Retinal pigment epithelial cell (primary cell): ENCODE results near the gene DUSP7.

Experiments
- DNase-seq: peaks from one replicate; pipeline ENCODE4 v3.0.0-alpha.2; 2010; ENCODE audit warnings: low read depth
- H3K4me3 ChIP-seq: 2 replicates; pipeline ENCODE4 v1.5.1; 2011; ENCODE audit warnings: mild to moderate bottlenecking, low read length, control low read depth, moderate library complexity
- CTCF ChIP-seq: conservative IDR thresholded peaks from 2 replicates; pipeline ENCODE4 v1.5.1; 2011; ENCODE audit warnings: low read depth, low read length, control low read depth, inconsistent platforms

The DUSP7 gene

DNA sequence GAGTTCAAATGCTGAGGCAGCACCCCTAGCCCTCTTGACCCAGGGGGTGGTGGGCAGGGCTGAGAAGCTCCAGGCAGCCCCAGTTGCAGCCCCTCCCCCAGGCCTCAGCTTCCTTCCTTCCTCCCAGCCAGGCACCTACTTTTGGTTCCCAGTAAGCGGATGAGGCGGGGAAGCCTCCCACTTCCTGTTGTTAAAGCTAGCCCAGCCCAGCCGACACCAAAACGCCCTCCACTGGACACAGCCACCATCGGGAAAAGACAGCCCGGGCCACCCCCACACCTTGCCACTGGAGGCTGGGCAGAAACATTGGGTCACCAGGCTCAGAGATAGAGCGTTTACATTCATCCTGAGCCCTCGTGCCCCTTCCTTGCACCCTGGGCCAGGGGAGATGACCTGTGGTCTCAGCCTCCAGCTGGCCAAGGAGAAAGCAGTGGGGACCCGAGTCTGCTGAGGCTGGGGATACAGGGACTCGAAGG, 3.5 kb downstream of the DUSP7 start:
- DNase-seq, result peak; percentile 43
- H3K4me3 ChIP-seq, result peak overlapping the region; percentile 27
- peak; percentile 58 for TF ChIP-seq CTCF

GRCh38 chr3:52051444-52051843, 4.9 kb downstream of the DUSP7 start:
- no peak for DNase-seq
- no peak for TF ChIP-seq CTCF
- H3K4me3 ChIP-seq, result no peak overlapping the region

DNA sequence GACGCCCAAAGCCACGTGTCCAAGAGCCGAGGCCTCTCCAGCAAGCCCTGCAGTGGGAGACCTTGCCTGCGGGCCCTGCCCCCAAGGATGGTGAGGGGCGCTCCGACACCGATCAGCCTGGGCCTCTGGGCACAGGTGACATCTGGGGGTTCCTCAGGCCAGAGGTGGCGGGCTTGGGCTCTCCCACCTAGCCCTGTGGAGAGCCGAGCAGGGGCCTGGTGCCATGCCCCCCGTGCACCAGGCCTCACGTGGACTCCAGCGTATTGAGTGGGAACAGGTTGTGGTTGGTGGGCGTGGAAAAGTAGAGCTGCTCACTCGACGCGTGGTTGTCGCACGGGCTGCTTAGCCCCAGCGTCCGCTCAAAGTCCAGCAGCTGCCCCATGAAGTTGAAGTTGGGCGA, 5.8 kb downstream of the DUSP7 start:
- no peak overlapping the region for H3K4me3 ChIP-seq

GRCh38 chr3:52049503-52049902, 6.9 kb downstream of the DUSP7 start:
- TF ChIP-seq CTCF, result no peak

More for the DNA sequence above, 5.8 kb downstream of the DUSP7 start:
- DNase-seq, result no peak
- no peak for TF ChIP-seq CTCF

GRCh38 chr3:52047295-52047960, 8.9 kb downstream of the DUSP7 start:
- no peak for TF ChIP-seq CTCF
- DNase-seq, result peak; percentile 93
- H3K4me3 ChIP-seq, result no peak overlapping the region

More at GRCh38 chr3:52049503-52049902, 6.9 kb downstream of the DUSP7 start:
- DNase-seq, result no peak
- no peak overlapping the region for H3K4me3 ChIP-seq

DNA sequence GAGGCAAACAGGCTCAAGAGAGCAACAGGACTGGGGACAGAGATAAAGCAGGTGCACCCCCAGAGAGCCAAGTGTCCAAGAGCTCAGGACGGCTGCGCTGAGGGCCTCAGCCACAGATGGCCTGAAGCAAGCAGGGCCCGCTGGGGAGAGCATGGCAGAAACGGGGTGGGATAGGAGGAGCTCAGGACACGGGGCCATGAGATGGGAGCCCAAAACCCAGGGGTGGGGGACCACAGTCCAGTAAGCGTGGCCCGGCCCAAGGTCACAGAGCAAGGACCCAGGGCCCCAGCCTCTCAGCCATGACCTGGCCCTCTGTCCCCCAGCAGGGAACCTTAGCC, 9.5 kb downstream of the DUSP7 start:
- no peak overlapping the region for H3K4me3 ChIP-seq
- TF ChIP-seq CTCF, result no peak
- DNase-seq, result no peak

GRCh38 chr3:52046186-52046901, 10.0 kb downstream of the DUSP7 start:
- TF ChIP-seq CTCF, result no peak
- DNase-seq, result peak; percentile 77
- H3K4me3 ChIP-seq, result no peak overlapping the region
